Activated naive CD4-positive, alpha-beta T cell treated with anti-CD3 and anti-CD28 coated beads, Interleukin-2, amount 50 U/mL, for 72 hours (primary cell): Measurements from ENCODE around the gene SMC5. TPM values are rescaled to one million over a fixed set of nuclear protein-coding genes. Genes with fewer than 3 reads are reported as not detected.
A peak's percentile ranks its signal among the peaks of the same experiment; 100 is the strongest.
"Not testable (repeated sequence)": the region's sequence is repeated elsewhere in the genome, so short reads cannot be mapped to it uniquely, and the experiment has no call there.

Experiments used
- ATAC-seq, 2 donors: fragments of 150-1000 bp; cut with Tn5 transposase; 2 replicates each; pipeline ENCODE4 v1.10.0; 2021; ENCODE audit warnings: mild to moderate bottlenecking in 2 of 2, moderate library complexity in 2 of 2
- DNase-seq, 2 donors: peaks; one replicate each; pipeline ENCODE4 v3.0.0; 2021 to 2022; ENCODE audit warnings: low spot score in 2 of 2
- H3K27ac Mint-ChIP-seq, 2 donors: one replicate each; pipeline ENCODE4 v1.8.0; 2022; ENCODE audit warnings: mild to moderate bottlenecking in 2 of 2, mixed read lengths in 2 of 2
- H3K36me3 Mint-ChIP-seq, 2 donors: one replicate each; pipeline ENCODE4 v1.8.0; 2022; ENCODE audit warnings: mixed read lengths in 2 of 2
- H3K9me3 Mint-ChIP-seq, 2 donors: one replicate each; pipeline ENCODE4 v1.8.0; 2022; ENCODE audit warnings: mixed read lengths in 2 of 2
- total RNA-seq, 2 donors: library from RNA; stranded (reverse); gene quantifications; one replicate each; pipeline ENCODE4 v1.2.3, GENCODE V29; 2022

The SMC5 gene
- total RNA-seq, 2 donors from 2014 or later, result 39.8 to 45.7 TPM

GRCh38 chr9:70382709-70383605, 124.2 kb downstream of the SMC5 start:
- ATAC-seq, result no peak
- no peaks in the 10 kb centered on the region for H3K9me3 Mint-ChIP-seq
- no peak for DNase-seq
- peak overlapping the region; percentile 2 to 22 for H3K27ac Mint-ChIP-seq
- H3K36me3 Mint-ChIP-seq, result peaks cover 0 to 18% of the 10 kb centered on the region in 2 donors

DNA sequence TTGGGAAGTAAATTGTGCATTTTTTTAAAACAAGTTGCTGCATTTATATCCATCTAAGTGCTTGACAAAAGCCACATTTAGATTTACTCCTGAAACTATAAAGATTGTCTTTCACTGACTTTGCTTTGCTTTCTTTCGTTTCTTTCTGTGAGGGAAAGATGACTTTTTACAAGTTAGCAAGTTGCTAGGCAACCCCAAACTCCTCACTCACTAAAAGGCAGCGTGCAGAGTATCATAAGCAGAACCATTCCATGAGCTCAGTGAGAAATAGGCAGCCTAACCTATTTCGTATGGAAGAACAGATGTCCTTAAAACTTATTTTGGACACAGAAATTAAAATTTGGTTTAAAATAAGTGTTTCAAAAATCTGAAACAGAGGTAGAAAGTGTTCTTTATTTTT, 126.6 kb downstream of the SMC5 start:
- ATAC-seq (no peak), DNase-seq (no peak)
- Mint-ChIP-seq H3K27ac (no peak overlapping the region), H3K36me3 (peaks cover 7 to 33% of the 10 kb centered on the region in 2 donors), H3K9me3 (no peaks in the 10 kb centered on the region)

DNA sequence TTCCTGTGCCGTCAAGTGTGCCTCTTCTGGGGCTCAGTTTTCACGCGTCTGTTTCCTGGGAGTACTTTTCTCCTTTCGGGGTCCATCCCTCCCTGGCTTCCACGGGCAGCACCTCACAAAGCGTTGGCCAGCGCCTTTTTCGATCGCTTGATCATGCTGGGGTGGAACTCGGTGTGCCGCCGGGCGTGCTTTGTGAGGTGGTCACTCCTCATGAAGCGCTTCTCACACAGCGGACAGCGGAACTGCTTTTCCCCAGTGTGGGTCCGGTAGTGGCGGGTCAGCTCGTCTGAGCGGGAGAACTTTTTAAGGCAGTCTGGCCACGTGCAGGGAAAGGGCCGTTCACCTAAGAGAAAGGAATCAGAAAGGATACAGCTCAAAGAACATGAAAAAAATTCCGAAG, 128.9 kb downstream of the SMC5 start:
- Mint-ChIP-seq H3K27ac (no peak overlapping the region), H3K36me3 (peaks cover 7 to 37% of the 10 kb centered on the region in 2 donors), H3K9me3 (no peaks in the 10 kb centered on the region)
- no peak for DNase-seq
- no peak for ATAC-seq

- H3K36me3 Mint-ChIP-seq, result peaks cover 7 to 37% of the 10 kb centered on the region in 2 donors
- no peaks in the 10 kb centered on the region for H3K9me3 Mint-ChIP-seq
- H3K27ac Mint-ChIP-seq, result peak overlapping the region; percentile 81 to 84
- ATAC-seq, result no peak
- no peak for DNase-seq
Measured at GRCh38 chr9:70389188-70389587, 130.4 kb downstream of the SMC5 start.

DNA sequence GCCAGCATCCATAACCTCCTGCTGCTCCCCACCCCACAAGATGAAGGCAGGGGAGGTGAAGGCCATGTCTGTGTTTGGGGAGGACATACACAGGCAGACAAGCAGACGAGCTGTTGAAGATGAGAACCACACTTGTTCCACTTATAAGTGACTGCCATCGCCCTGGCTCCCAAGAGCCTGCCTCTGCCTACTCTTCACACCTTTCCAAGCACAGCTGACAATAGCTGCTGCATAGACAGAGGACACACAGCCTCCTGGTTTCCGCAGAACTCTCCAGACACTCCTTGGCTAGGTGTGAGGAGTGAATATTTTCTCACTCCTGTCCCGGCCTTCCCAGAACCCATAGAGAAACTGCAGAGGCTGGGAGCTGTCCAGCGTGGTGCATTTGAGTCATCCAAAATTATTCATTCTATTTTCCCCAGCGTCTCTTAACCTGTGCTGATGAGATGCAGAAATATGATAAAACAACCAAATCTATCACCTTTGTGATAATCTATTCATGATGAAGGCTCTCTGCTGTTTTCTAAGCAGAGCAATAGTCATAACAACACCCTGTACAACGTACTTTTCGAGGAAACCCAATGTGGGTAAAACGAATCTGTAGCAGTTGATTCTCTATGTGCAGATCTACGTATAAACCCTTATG, 131.0 kb downstream of the SMC5 start:
- H3K9me3 Mint-ChIP-seq, result no peaks in the 10 kb centered on the region
- peaks cover 7 to 37% of the 10 kb centered on the region in 2 donors for H3K36me3 Mint-ChIP-seq
- peak overlapping the region; percentile 81 to 84 for H3K27ac Mint-ChIP-seq
- peak in 1 of 2 donors; percentile 50 for ATAC-seq
- no peak for DNase-seq

DNA sequence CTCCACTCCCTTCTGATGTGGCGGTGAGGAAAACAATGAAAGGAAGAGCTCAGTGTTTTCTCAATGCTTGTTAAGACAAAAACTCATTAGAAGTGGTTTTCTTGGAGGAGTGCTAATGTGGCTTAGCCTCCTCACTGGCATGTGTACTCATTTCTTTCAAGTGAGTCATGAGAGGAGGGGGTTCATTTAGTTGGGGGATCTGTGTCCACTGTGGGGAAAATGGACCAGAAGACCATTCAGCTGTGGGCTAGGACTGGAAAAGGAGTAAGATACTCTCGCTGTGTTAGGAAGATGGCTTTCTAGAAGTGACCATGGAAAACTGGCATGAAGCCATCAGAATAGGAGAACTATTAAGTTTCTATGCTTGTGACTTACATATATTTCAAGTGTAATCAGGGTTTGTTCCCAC, 132.2 kb downstream of the SMC5 start:
- DNase-seq (no peak), ATAC-seq (peak; percentile 82 to 85)
- Mint-ChIP-seq H3K27ac (peak overlapping the region; percentile 81 to 97), H3K9me3 (no peaks in the 10 kb centered on the region), H3K36me3 (peaks cover 7 to 37% of the 10 kb centered on the region in 2 donors)

DNA sequence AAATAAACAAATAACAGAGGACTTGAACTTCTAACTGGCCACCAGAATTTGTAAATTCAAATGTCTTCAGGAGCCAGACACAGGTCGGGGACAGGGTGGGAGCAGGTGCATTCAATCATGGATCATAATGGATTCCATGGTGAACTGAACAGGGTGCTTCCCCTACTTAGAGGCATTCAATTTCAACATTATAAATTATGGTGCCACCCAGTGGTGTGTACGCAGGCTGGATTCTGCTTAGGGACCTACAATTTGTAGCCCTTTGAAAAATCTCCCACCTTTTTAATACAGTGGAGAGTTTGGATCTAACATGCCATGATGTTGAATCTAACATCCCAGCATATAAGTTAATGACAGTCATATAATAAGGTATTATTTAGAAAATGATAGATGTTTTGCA, 133.4 kb downstream of the SMC5 start:
- ATAC-seq (peak in 1 of 2 donors; percentile 39), DNase-seq (no peak)
- Mint-ChIP-seq H3K27ac (peak overlapping the region in 1 of 2 donors; percentile 52), H3K36me3 (peaks cover 7 to 27% of the 10 kb centered on the region in 2 donors), H3K9me3 (no peaks in the 10 kb centered on the region)

GRCh38 chr9:70392850-70393249, 134.1 kb downstream of the SMC5 start:
- Mint-ChIP-seq H3K27ac (peak overlapping the region; percentile 50 to 52), H3K36me3 (peaks cover 7 to 20% of the 10 kb centered on the region in 2 donors), H3K9me3 (no peaks in the 10 kb centered on the region)
- peak in 1 of 2 donors; percentile 39 for ATAC-seq
- no peak for DNase-seq

DNA sequence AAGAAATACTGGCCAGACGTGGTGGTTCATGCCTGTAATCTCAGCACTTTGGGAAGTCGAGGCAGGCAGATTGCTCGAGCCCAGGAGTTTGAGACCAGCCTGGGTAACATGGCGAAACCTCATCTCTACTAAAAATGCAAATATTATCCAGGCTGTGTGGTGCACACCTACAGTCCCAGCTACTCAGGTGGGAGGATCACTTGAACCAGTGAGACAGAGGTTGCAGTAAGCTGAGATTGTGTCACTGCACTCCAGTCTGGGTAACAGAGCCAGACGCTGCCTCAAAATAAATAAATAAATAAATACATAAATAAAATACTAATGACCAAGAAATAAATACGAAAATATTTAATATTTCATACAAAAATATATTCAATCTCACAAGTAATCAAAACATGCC, 136.9 kb downstream of the SMC5 start:
- H3K9me3 Mint-ChIP-seq, result no peaks in the 10 kb centered on the region
- no peak overlapping the region for H3K27ac Mint-ChIP-seq
- ATAC-seq (no peak), DNase-seq (no peak)
- peaks cover 0 to 2% of the 10 kb centered on the region in 2 donors for H3K36me3 Mint-ChIP-seq

- Mint-ChIP-seq H3K27ac (peak overlapping the region; percentile 19 to 70), H3K36me3 (no peaks in the 10 kb centered on the region), H3K9me3 (no peaks in the 10 kb centered on the region)
- no peak for DNase-seq
- peak; percentile 45 to 83 for ATAC-seq
Measured at GRCh38 chr9:70398145-70398556, 139.4 kb downstream of the SMC5 start.

DNA sequence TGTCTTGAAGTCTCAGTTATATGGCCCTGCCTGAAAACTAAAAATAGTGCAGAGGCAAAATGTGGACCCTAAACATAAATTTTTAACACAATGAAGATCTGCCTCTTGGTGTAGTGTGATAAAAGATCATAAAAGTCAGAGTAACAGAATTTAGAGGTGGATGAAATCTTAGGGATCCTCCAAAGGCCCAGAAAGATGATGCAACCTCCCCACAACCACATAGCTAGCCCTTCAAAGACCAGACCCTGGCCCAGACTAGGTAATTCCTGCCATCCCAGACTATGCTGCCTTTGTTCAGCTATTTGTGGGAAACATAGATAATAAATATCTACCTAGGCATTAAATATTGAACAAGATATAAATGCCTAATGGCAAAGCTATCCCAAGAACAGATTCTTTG, 140.4 kb downstream of the SMC5 start:
- no peaks in the 10 kb centered on the region for H3K9me3 Mint-ChIP-seq
- ATAC-seq (no peak), DNase-seq (no peak)
- no peaks in the 10 kb centered on the region for H3K36me3 Mint-ChIP-seq
- H3K27ac Mint-ChIP-seq, result peak overlapping the region; percentile 19 to 37

DNA sequence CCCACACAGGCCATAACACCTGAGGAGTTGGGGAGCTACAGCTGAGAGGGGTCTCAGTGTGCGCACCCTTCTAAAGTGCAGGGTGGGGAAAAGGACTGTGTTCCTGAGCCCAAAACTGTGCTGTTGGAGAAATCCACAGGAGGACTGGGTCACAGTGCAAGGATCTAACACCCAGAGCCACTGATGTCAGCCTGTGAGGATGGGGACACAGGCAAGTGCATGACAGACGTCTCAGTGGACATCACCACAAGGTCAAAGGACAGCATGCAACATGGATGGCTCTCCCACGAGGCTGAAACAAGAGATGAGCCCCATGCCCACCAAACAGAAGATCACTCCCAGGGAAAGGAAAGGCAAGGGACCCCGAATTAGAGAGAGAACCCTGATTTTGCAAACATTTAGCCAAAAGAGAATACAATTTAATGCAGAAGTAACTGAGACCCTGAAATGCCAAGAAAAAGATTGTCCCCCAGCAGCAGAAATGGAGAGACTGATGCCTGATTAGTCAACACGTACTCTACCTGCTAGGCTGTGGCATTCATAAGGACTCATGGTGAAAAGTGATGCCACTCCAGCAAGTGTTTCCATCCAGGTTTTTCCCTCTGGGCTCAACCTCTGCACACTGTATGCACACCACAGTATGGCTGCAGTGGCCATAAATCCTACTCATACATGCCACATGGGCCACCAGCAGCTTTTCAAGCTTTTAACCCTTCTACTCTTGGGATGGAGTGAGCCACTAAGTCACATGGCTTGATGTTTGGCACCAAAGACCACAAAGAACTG, 141.5 kb downstream of the SMC5 start:
- ATAC-seq (peak in 1 of 2 donors; percentile 60), DNase-seq (no peak)
- Mint-ChIP-seq H3K9me3 (no peaks in the 10 kb centered on the region), H3K36me3 (no peaks in the 10 kb centered on the region), H3K27ac (peak overlapping the region; percentile 3 to 19)

- H3K36me3 Mint-ChIP-seq, H3K9me3 Mint-ChIP-seq, DNase-seq, ATAC-seq: not testable (repeated sequence)
- peak overlapping the region in 1 of 2 donors; percentile 56 for H3K27ac Mint-ChIP-seq
Measured at GRCh38 chr9:70401241-70401640, 142.5 kb downstream of the SMC5 start.

GRCh38 chr9:70402213-70402612, 143.4 kb downstream of the SMC5 start:
- Mint-ChIP-seq H3K9me3 (no peaks in the 10 kb centered on the region), H3K36me3 (no peaks in the 10 kb centered on the region), H3K27ac (peak overlapping the region in 1 of 2 donors; percentile 31)
- ATAC-seq, result no peak
- DNase-seq, result no peak

DNA sequence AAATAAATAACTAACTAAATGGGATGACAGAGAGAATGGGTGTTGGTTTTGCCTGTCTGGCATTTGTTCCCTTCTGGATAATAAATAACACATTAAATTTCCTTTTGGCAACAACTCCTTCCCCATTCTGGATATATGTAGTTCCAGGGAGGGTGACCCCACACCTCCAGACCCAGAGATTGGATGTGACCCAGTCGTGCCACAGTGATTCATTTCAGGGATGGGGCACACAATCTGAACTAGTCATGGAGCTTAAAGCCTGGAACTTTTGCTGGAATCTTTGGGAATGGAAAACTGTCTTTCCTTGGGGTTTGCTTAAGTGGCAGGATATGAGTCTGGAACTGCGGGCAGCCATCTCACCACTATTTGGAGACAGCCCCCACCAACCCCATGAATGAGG, 144.4 kb downstream of the SMC5 start:
- Mint-ChIP-seq H3K27ac (peak overlapping the region in 1 of 2 donors; percentile 32), H3K36me3 (no peaks in the 10 kb centered on the region), H3K9me3 (no peaks in the 10 kb centered on the region)
- ATAC-seq (no peak), DNase-seq (no peak)

DNA sequence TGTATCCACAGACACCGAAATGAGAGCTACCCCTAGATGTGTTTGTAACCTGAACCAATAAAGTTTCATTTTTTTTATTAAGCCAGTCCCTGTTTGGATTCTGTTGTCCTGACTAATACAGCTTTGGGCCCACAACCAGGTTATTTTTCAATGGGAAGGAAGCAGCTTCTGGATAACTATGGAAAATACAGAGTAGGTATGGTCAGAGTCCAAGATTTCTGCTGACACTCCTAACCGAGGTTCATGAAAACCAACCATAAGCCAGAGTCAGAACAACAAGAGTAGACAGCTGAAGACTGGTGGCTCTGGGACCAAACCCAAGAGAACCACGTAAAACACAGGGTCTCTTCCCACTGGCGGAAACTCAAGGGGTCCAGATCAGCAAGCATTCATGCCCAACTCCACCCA, 144.8 kb downstream of the SMC5 start:
- no peaks in the 10 kb centered on the region for H3K9me3 Mint-ChIP-seq
- DNase-seq (no peak), ATAC-seq (no peak)
- peak overlapping the region; percentile 32 to 82 for H3K27ac Mint-ChIP-seq
- H3K36me3 Mint-ChIP-seq, result no peaks in the 10 kb centered on the region

DNA sequence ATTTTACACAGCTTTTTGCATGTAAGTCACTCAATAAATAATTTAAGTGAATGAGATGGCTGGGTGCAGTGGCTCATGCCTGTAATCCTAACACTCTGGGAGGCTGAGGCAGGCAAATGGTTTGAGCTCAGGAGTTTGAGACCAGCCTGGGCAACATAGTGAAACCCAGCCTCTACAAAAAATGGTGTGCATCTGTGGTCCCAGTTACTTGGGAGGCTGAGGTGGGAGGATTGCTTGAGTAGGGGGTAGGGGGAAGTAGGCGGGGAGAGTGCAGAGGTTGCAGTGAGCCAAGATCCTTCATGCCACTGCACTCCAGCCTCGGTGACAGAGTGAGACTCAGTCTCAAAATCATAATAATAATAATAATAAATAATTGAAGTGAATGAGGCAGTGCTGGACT, 145.5 kb downstream of the SMC5 start:
- H3K36me3 Mint-ChIP-seq, result no peaks in the 10 kb centered on the region
- no peak overlapping the region for H3K27ac Mint-ChIP-seq
- ATAC-seq (no peak), DNase-seq (no peak)
- H3K9me3 Mint-ChIP-seq, result no peaks in the 10 kb centered on the region
